ENCODE data around the gene WEE1.

WEE1 gene

GRCh38 chr11:9606809-9607510 lies 33.5 kb downstream of the WEE1 start:
- no peak for TF ChIP-seq JUND (IDR thresholded peaks at IDR 0.05; ENCODE audit: low read depth)
- in situ Hi-C loops (cut with HindIII; ENCODE audit: low pct_unique_long_range_greater_than_20kb, low sequenced_read_pairs): no loop called here
- peak in 1 of 2 experiments; percentile 59 for DNase-seq (ENCODE audit: low read depth in 1 of 2, low spot score in 1 of 2)

- TF ChIP-seq JUND (IDR thresholded peaks at IDR 0.05; ENCODE audit: low read depth): no peak
- no peak for DNase-seq (ENCODE audit: low read depth in 1 of 2, low spot score in 1 of 2)
- in situ Hi-C loops (cut with HindIII; ENCODE audit: low pct_unique_long_range_greater_than_20kb, low sequenced_read_pairs): no loop called here
Measured at GRCh38 chr11:9607511-9607899, 34.0 kb downstream of the WEE1 start.

GRCh38 chr11:9609002-9609759 lies 35.7 kb downstream of the WEE1 start:
- in situ Hi-C loops (cut with HindIII; ENCODE audit: low pct_unique_long_range_greater_than_20kb, low sequenced_read_pairs): no loop called here
- TF ChIP-seq JUND (IDR thresholded peaks at IDR 0.05; ENCODE audit: low read depth): no peak
- no peak for DNase-seq (ENCODE audit: low read depth in 1 of 2, low spot score in 1 of 2)

GRCh38 chr11:9609841-9610240 lies 36.4 kb downstream of the WEE1 start:
- no peak for TF ChIP-seq JUND (IDR thresholded peaks at IDR 0.05; ENCODE audit: low read depth)
- DNase-seq (ENCODE audit: low read depth in 1 of 2, low spot score in 1 of 2): no peak
- in situ Hi-C loops (cut with HindIII; ENCODE audit: low pct_unique_long_range_greater_than_20kb, low sequenced_read_pairs): no loop called here

DNA sequence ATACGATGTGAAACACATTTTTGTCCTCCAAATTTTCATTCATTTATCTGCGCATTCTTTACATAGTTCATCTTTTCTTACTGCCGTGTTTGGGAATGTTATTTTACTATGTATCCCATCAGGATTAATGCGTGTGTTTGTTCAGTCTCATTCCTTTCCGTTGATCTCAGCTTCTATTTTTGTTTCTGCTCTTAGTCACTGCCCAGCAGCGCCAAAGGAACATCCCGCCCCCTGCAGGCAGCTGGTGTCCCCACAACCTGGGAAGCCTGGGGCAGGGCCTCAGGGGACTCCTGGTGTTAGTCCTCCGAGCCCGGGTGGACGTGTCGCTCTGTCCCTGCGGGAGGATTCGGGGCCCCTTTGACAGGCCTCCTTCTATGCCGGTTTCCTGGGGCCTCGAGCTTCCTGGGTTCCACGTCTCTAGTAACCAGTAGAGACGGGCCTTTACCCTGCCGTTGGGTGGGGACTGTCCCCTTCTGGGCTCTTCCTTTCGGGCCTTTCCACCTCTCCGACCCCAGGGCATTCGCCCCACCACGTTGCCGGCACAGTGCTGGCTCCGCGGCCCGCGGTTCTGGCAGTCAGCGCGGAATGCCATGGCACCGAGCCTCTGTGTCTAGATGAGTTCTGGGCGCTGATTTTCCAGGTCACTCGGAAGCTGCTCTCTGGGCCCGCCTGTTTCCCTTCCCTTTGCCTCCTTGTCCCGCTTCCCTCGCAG lies 39.8 kb downstream of the WEE1 start:
- in situ Hi-C loops (cut with HindIII; ENCODE audit: low pct_unique_long_range_greater_than_20kb, low sequenced_read_pairs): no loop called here
- DNase-seq (ENCODE audit: low read depth in 1 of 2, low spot score in 1 of 2): peak; percentile 45 to 89
- TF ChIP-seq JUND (IDR thresholded peaks at IDR 0.05; ENCODE audit: low read depth): peak; percentile 88

DNA sequence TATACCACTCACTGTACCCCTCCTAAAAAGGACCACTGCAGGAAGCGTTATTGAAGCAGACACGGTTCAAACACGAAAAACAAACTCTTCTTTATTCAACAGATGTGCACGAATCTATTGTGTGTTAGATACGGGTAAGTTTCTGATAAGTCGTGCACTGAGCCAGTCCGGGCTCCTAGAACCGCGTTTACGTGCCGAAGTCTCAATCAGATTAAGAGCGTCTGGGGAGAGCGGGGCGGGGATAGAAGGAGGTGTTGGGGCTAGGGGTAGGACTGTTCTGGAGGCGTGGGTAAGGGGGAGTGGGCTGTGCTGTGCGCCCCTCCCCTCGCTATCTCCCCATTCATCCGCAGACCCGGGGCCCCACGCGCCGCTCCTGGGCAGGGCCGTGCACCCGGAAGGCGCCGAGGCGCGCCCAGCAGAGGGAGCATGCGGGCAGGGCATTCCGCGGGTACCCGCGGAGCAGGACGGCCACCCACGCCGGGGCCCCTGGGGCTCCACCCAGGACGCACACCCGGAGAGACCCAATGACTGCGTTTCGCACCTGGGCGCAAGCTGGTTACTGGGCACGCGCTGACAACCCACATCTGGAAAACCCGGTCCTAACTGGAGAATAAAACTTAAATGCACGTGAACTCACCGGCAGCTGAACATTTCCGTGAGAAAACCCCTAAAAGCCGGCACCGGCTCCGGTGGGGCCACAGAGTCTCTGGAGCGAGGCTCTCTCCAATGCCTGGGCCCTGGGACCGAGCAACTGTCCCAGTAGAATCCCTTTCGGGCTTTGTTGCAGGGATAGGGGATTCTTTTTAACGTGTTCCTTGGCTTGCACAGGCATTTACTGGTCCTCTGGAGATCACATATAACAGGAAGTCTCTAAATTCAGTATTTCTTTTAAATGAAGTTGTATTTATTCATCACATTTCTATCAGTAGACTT lies 40.6 kb downstream of the WEE1 start:
- peak; percentile 55 to 81 for DNase-seq (ENCODE audit: low read depth in 1 of 2, low spot score in 1 of 2)
- in situ Hi-C loops (cut with HindIII; ENCODE audit: low pct_unique_long_range_greater_than_20kb, low sequenced_read_pairs): no loop called here
- TF ChIP-seq JUND (IDR thresholded peaks at IDR 0.05; ENCODE audit: low read depth): no peak

- no peak for TF ChIP-seq JUND (IDR thresholded peaks at IDR 0.05; ENCODE audit: low read depth)
- in situ Hi-C loops (cut with HindIII; ENCODE audit: low pct_unique_long_range_greater_than_20kb, low sequenced_read_pairs): no loop called here
- no peak for DNase-seq (ENCODE audit: low read depth in 1 of 2, low spot score in 1 of 2)
Measured at GRCh38 chr11:9615031-9615451, 41.6 kb downstream of the WEE1 start.

GRCh38 chr11:9616042-9616675 lies 42.7 kb downstream of the WEE1 start:
- no peak for DNase-seq (ENCODE audit: low read depth in 1 of 2, low spot score in 1 of 2)
- in situ Hi-C loops (cut with HindIII; ENCODE audit: low pct_unique_long_range_greater_than_20kb, low sequenced_read_pairs): no loop called here

DNA sequence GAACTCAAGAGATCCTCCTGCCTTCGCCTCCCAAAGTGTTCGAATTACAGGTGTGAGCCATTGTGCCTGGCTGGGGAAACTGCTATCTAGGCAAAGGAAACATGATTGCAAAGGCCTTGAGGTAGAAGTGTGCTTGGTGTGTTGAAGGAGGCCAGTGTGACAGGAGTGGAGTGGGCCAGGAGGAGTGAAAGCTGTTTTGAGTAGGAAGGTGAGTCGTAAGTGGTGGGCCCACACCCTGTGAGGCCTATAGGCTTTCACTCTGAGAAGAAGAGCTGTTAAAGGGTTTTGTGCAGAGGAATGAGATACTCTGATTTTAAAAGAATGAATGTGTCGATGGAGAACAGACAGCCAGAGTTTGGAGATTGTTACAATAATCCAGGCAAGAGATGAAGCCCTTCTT lies 43.4 kb downstream of the WEE1 start:
- in situ Hi-C loops (cut with HindIII; ENCODE audit: low pct_unique_long_range_greater_than_20kb, low sequenced_read_pairs): no loop called here
- DNase-seq (ENCODE audit: low read depth in 1 of 2, low spot score in 1 of 2): no peak
- no peak for TF ChIP-seq JUND (IDR thresholded peaks at IDR 0.05; ENCODE audit: low read depth)

More at GRCh38 chr11:9616042-9616675, 42.7 kb downstream of the WEE1 start:
- TF ChIP-seq JUND (IDR thresholded peaks at IDR 0.05; ENCODE audit: low read depth): no peak

GRCh38 chr11:9617940-9618339 lies 44.5 kb downstream of the WEE1 start:
- no peak for DNase-seq (ENCODE audit: low read depth in 1 of 2, low spot score in 1 of 2)
- no peak for TF ChIP-seq JUND (IDR thresholded peaks at IDR 0.05; ENCODE audit: low read depth)
- in situ Hi-C loops (cut with HindIII; ENCODE audit: low pct_unique_long_range_greater_than_20kb, low sequenced_read_pairs): no loop called here

- no peak for DNase-seq (ENCODE audit: low read depth in 1 of 2, low spot score in 1 of 2)
- in situ Hi-C loops (cut with HindIII; ENCODE audit: low pct_unique_long_range_greater_than_20kb, low sequenced_read_pairs): no loop called here
- no peak for TF ChIP-seq JUND (IDR thresholded peaks at IDR 0.05; ENCODE audit: low read depth)
Measured at GRCh38 chr11:9619004-9619403, 45.5 kb downstream of the WEE1 start.

All from T47D (cell line).